HG03139 (cell line): Measurements from ENCODE around the gene UBE2S.

Experiments
- ATAC-seq: cut with Tn5 transposase; IDR thresholded peaks from one replicate; pipeline ENCODE4 v1.9.1; 2021; ENCODE audit not compliant: unreplicated experiment

The UBE2S gene

DNA sequence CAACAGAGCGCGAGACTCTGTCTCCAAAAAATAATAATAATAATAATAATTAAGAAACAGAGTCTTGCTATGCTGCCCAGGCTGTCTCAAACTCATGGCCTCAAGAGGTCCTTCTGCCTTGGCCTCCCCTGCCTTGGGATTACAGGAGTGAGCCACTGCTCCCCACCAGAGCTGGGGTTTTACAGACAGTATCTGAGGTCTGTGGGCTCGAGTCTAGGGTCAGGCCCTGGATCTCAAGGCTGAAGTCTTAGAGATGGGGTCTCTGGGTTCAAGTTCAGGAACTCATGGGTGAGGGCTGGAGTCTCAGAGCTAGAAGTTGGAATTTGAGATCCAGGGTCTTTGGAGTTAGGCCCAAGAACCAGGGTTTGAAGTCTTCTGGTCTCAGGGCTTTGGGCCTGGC is 40.8 kb downstream of the UBE2S start:
- ATAC-seq, result no peak

GRCh38 chr19:55365964-55366363 is 41.6 kb downstream of the UBE2S start:
- no peak for ATAC-seq

DNA sequence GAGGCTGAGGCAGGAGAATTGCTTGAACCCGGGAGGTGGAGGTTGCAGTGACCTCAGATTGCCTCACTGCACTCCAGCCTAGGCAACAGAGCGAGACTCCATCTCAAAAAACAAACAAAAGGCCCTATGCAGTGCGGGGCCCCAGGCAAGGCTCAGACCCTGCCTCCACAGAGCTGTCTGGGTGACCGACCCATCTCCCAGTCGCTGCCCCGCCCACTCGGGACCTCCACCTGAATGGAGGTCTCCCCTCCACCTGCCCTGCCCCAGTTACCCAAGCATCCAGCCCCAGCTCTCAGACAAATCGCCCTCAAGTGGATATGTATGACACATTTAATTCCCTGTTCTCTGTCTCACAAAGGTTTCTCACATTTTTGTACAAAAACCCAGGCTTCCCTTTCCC is 42.3 kb downstream of the UBE2S start:
- no peak for ATAC-seq

DNA sequence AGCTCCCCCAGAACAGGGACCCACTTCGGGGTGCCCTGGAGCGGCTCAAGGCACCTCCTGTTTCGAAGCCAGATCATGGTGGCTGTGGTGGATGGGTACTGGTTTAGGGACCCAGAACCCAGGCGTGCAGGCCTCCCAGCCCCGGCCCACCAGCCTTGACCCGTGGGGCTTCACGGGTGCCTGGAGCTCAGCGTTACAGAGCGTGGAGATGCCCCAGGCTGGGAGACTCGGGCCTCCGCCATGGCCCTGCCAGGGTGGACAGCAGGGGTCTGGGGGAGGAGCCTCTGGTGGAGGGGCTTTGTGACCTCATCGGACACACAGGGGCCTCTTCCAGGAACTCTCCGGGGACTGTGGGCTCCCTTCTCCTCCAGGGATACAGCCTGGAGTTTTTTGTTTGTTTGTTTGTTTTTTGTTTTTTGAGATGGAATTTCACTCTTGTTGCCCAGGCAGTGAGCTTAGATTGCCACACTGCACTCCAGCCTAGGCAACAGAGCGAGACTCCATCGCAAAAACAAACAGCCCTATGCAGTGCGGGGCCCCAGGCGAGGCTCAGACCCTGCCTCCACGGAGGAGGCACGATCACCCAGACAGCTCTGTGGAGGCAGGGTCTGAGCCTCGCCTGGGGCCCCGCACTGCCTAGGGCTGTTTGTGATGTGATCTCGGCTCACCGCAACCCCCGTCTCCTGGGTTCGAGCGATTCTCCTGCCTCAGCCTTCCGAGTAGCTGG is 44.4 kb downstream of the UBE2S start, which contains the start of gene GARIN5B:
GARIN5B (minus strand) TSS at position 271 of the 727 bp plus-strand sequence; CDS start at position 77, 194 bp downstream.
- no peak for ATAC-seq

DNA sequence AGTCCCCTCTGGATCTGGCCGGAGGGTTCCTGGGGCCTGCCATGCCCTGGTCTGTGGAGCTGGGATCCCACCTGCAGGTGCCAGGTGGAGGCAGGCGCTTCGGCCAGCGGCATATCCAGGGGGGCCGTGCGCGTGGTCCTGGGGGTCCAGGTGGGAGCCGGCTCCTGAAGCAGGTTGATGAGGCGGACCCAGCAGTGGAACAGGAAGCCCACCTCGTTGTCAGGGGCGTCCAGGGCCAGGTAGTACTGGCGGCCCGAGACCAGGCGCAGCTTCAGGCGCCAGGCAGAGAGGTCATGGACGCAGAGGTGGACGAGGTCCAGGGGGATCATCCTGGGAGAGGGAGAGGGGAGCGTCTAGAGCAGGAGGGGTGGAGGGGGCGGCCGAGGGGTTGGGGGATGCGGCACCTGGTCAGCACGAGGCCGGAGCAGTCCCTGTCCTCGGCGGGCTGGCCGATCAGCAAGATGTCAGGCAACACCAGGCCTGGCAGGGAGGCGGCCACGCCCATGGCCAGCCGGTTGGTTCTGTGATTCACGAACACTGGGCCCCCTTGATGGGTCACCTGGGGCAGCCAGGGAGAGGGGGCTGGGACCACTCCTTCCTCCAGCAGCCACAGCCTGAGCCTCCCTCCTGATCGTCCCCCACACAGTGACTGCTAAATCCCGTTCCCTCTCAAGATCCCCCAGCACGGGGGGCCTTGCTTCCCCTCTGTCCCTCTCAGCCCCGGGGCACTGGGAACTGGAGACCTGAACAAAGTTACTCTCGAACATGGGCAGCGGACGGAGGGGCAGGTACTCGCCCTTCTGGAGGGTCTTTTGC is 45.2 kb downstream of the UBE2S start:
- no peak for ATAC-seq

GRCh38 chr19:55360902-55361301 is 46.7 kb downstream of the UBE2S start:
- no peak for ATAC-seq

GRCh38 chr19:55358943-55359908 is 48.4 kb downstream of the UBE2S start:
- no peak for ATAC-seq

- ATAC-seq, result no peak
Measured at GRCh38 chr19:55358493-55358892, 49.1 kb downstream of the UBE2S start.

- no peak for ATAC-seq
Measured at GRCh38 chr19:55355213-55355821, 52.3 kb downstream of the UBE2S start.

- no peak for ATAC-seq
Measured at GRCh38 chr19:55354698-55355212, 52.8 kb downstream of the UBE2S start, which contains the start of gene COX6B2. TSS of gene COX6B2 (minus strand) at chr19:55354719. CDS start at chr19:55354521, 198 bp downstream.

DNA sequence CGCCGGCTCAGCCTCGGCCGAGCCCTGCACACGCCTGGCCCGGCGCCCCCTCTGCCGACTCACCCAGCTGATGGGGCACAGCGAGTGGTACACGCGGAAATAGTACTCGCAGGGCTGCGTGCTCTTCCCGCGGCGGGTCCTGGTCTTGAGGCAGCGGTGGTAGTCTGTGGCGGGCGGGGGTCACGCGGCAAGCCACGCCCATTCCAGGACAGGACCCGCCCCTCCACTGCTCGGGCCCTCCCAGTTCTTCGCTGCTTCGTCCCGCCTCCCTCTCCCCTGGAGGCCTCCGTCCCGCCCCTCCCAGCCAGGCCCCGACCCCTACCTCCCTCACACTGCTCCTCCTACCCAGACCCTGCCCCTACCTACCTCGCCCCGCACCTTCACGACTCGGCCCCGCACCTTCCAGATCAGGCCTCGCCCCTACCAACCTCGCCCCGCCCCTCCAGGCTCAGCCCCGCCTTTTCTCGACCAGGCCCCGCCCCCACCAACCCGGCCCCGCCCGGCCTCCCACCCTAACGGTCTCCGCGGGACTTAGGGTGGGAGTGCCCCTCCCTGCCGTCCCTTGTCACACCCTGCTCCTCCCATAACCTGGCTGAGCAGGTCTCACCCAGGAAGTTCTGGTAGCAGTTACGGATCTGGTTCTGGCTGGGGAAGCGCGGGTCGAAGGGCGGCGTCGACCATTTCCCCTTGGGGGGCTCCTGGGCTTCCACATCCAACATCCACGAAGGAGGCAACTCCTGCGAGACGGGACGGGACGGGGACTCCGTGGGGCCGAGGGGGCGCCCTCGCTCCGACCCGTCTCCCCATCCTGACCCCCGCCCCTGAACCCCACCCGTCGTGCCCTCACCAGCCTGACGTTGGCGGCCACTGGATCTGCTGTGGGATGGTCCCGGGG is 53.5 kb downstream of the UBE2S start:
- no peak for ATAC-seq

DNA sequence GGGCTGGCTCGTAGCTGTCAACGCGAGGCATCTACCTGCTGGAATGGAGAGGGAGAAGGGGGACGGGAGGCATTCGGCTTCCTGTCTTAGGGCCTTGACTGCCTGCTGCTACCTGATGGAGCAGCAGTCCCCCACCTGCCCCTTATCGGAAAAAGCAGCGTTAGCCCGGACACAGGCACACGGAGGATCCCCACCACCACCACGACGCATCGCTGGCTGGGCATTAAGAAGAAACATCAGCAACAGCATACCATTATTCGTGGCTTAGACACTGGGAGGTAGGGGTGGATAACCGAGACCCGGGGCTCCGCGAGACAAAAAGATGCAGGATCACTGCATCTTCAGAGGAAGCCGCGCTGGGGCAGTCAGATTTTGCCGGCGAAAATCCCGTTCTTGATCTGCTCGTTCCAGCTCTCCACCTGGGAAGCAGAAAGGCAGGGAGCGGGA is 54.2 kb downstream of the UBE2S start:
- ATAC-seq, result no peak

DNA sequence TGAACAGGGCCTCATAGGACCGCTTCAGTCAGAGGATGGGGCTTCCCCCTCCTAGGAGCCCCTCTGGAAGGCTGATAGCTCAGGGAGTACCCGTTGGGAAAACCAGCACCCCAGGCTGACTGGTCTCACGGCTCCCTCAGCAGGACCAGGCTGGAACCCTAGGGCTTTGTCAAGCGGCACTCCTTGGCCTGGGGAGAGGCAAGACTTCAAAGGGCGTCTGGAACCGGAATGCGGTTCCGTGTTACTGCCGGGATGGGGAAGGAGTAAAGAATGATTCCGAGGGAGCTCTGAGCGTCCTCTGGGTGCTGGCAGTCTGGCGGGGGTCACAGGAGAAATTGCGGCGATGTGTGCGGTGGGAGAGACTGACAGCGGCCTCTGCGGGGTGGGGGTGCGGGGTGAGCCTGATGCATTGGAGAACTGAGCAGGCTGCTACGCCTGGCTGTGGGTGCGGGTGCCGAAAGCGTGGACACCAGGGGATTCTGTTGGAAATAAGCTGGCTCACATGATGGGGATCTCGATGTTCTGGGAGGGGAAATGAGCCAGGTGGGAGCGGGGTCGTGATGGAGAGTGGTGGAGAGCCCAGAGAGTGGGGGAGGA is 54.9 kb downstream of the UBE2S start:
- no peak for ATAC-seq

GRCh38 chr19:55352040-55352439 is 55.5 kb downstream of the UBE2S start:
- no peak for ATAC-seq

DNA sequence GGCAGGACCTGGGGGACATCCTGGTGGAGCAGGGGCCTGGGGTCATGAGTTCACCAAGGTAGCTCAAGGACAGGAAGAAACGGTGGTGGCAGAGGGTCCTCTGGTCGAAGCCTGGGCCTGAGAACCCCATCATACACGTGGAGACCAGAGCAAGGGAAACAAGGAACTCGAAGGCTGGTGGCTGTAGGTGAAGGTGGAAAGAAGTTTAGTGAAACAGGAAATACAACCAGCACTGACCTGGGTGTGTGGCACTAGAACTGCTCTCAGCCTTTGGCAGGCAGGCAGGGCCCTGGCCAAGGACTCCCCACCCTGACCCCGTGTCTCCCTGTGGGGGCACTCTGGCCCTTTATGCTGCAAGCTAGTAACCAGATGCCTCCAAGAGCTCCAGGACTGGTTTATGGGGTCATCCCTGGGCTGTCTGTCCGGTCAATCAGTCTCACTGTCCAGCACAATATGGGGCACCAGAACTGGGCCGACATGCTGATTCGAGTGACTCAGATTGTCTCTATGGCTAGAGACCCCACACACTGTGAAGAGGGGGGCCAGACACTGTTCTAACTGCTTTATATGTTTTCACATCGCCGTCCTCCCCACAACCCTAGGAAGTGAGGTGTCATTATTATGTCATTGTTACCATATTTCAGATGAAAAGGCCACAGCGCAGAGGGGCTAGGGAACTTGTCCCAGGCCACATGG is 56.8 kb downstream of the UBE2S start:
- no peak for ATAC-seq
